ENCODE data around the gene SNX21.

GRCh38 chr20:45827712-45828111 is 5.9 kb upstream of the SNX21 start:
- TF ChIP-seq, protein P1, sequence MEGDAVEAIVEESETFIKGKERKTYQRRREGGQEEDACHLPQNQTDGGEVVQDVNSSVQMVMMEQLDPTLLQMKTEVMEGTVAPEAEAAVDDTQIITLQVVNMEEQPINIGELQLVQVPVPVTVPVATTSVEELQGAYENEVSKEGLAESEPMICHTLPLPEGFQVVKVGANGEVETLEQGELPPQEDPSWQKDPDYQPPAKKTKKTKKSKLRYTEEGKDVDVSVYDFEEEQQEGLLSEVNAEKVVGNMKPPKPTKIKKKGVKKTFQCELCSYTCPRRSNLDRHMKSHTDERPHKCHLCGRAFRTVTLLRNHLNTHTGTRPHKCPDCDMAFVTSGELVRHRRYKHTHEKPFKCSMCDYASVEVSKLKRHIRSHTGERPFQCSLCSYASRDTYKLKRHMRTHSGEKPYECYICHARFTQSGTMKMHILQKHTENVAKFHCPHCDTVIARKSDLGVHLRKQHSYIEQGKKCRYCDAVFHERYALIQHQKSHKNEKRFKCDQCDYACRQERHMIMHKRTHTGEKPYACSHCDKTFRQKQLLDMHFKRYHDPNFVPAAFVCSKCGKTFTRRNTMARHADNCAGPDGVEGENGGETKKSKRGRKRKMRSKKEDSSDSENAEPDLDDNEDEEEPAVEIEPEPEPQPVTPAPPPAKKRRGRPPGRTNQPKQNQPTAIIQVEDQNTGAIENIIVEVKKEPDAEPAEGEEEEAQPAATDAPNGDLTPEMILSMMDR (conservative IDR thresholded peaks at IDR 0.05) = no peak
- no peak for TF ChIP-seq EZH2 (IDR thresholded peaks at IDR 0.05; ENCODE audit: low read depth)

All from PC-9 (cell line).